Vagina (tissue), 2 donors: Measurements from ENCODE around the gene RAB6B.

Experiments
- CTCF ChIP-seq, 3 experiments: fragments of 450-650 bp in 2 of 3; fragments of 200-600 bp in 1 of 3; sonication (generic) in 1 of 3; IDR thresholded peaks; one replicate each; pipeline ENCODE4 v1.5.1; 2017 to 2019; ENCODE audit warnings: antibody characterized with exemption in 3 of 3, mild to moderate bottlenecking in 2 of 3, moderate library complexity in 2 of 3
- POLR2A ChIP-seq, 2 donors: fragments of 450-650 bp; IDR thresholded peaks; one replicate each; pipeline ENCODE4 v1.6.1; 2017; ENCODE audit warnings: antibody characterized with exemption in 2 of 2, mild to moderate bottlenecking in 2 of 2, moderate library complexity in 2 of 2
- POLR2AphosphoS5 ChIP-seq, 2 donors: sonication (generic); formaldehyde crosslinking; IDR thresholded peaks; one replicate each; pipeline ENCODE4 v1.9.0; 2017; ENCODE audit warnings: antibody characterized with exemption in 2 of 2, mild to moderate bottlenecking in 2 of 2, low read depth in 1 of 2; ENCODE audit not compliant: insufficient read depth in 1 of 2

- no peak for TF ChIP-seq POLR2AphosphoS5 (IDR thresholded peaks at IDR 0.05; ENCODE audit: insufficient read depth in 1 of 2, low read depth in 1 of 2)
- no peak for TF ChIP-seq CTCF (IDR thresholded peaks at IDR 0.05)
- no peak for TF ChIP-seq POLR2A (IDR thresholded peaks at IDR 0.05)
These were observed 3.0 kb downstream of the RAB6B start for GRCh38 chr3:133892541-133893231.
